HUES48 (cell line): ENCODE data around the gene TEC.

Source experiments
- H3K27ac ChIP-seq: one replicate; pipeline ENCODE4 v1.7.0; 2013; ENCODE audit warnings: low read depth, low read length, inconsistent platforms
- H3K27me3 ChIP-seq: 2 replicates; pipeline ENCODE4 v1.6.1; 2013; ENCODE audit warnings: mild to moderate bottlenecking, low read length; ENCODE audit not compliant: control insufficient read depth, insufficient read depth
- H3K36me3 ChIP-seq: 2 replicates; pipeline ENCODE4 v1.6.1; 2013; ENCODE audit warnings: low read length; ENCODE audit not compliant: control insufficient read depth, insufficient read depth
- H3K4me1 ChIP-seq: 2 replicates; pipeline ENCODE4 v1.6.1; 2013; ENCODE audit warnings: mild to moderate bottlenecking, low read length; ENCODE audit not compliant: control insufficient read depth, insufficient read depth
- H3K4me3 ChIP-seq: 2 replicates; pipeline ENCODE4 v1.5.1; 2013; ENCODE audit warnings: mild to moderate bottlenecking, low read depth, low read length
- H3K9ac ChIP-seq: 2 replicates; pipeline ENCODE4 v1.6.1; 2013; ENCODE audit warnings: mild to moderate bottlenecking, low read depth, low read length, moderate library complexity
- H3K9me3 ChIP-seq: 2 replicates; pipeline ENCODE4 v1.6.1; 2013; ENCODE audit warnings: low read length; ENCODE audit not compliant: control insufficient read depth, insufficient read depth

The TEC gene

DNA sequence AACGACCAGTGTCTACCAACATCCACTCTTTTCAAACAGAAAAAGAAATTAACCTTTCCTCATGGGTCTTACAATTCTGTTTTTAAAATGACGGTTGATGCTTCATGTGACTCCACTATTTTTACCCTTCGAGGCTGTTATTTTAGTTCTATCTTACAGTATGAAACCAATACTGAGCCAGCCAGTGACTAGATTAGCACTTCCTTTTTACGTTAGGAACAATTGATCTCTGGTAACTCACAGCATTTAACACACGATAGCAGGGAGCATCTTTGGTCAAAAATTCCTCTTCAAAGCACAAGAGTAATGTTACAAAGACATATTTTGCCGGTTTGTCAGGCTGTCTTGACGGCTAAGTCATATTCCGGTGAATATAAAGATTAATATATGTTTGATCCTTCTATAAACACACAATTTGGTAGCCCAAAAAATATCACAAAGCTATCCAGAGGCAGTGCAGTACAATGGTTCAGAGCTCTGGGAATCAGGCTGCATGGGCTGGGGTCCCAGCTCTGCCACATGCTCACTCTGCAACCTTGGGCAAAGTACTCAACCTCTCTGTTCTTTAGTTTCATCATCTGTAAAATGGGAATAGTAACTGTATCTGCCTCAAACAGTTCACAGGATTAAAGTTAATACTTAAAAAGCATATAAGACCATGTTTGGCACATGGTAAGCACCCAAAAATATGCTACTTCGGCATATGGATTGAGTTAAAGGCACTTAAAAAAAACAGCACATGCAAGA is 72.7 kb downstream of the TEC start:
- Histone ChIP-seq H3K27me3 (no peaks in the 10 kb centered on the region), H3K27ac (no peak overlapping the region), H3K4me3 (no peak overlapping the region), H3K9me3 (no peaks in the 10 kb centered on the region), H3K4me1 (peaks cover 9% of the 10 kb centered on the region; the same call in 1 of the 2 replicates), H3K9ac (no peak overlapping the region), H3K36me3 (no peaks in the 10 kb centered on the region)

DNA sequence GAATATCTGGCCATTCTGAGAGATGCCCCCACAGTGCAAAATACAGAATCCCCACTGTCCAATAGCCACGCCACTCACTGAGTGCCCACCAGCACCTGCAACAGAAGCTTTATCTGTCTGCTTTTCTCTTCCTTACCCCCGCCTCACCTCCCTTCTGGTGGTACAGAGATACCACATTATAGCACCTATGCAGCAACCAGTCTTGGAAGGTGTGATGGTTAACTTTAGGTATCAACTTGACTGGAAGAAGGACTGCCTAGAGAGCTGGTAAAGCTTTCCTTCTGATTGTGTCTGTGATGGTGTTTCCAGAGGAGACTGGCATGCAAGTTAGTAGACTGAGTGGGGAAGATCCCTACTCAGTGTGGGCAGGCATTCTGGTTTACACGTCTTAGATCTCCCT is 73.8 kb downstream of the TEC start:
- Histone ChIP-seq H3K27me3 (no peaks in the 10 kb centered on the region), H3K4me3 (no peak overlapping the region), H3K9ac (no peak overlapping the region), H3K9me3 (no peaks in the 10 kb centered on the region), H3K4me1 (peaks cover 9% of the 10 kb centered on the region; the same call in 1 of the 2 replicates), H3K27ac (no peak overlapping the region), H3K36me3 (no peaks in the 10 kb centered on the region)

DNA sequence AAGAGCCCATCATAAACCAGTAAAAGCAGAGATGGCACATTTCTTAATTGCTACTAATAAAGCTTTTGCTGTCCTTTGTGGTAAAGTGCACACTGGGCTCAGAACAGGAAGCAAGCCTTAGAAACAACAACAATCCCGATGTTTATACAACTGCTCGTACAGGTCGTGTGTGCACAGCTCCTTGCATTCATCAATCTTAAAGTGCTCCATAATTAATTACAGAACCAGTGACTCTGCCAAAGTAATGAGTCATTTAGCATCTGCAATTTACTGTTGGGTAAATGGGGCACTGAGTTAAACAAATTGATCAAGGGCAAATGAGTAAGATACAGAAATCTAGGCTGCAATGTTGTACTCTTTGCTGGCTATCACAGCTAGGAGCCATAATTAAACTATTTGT is 74.3 kb downstream of the TEC start:
- Histone ChIP-seq H3K27ac (no peak overlapping the region), H3K36me3 (no peaks in the 10 kb centered on the region), H3K9me3 (no peaks in the 10 kb centered on the region), H3K4me3 (no peak overlapping the region), H3K9ac (no peak overlapping the region), H3K27me3 (no peaks in the 10 kb centered on the region), H3K4me1 (peaks cover 9% of the 10 kb centered on the region; the same call in 1 of the 2 replicates)

DNA sequence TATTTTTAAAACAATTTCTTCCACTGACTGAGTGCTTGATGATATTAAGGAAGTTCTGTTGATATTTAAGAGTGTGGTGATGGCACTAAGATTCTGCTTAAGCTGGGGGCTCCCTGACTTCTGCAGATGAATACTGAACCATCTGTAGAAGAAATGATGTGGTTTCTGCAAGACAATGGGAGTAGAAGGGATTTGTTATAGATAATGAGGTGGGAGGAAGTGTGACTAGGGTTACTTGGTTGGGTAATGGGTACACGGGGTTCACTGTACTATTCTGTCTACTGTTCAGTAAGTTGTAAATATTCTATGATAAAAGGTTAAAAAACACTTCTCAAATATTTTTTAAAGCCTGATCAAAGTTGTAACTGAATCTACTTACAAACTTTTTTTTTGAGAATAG is 74.7 kb downstream of the TEC start:
- Histone ChIP-seq H3K9me3 (no peaks in the 10 kb centered on the region), H3K4me1 (peaks cover 9% of the 10 kb centered on the region; the same call in 1 of the 2 replicates), H3K27ac (no peak overlapping the region), H3K4me3 (no peak overlapping the region), H3K27me3 (no peaks in the 10 kb centered on the region), H3K9ac (no peak overlapping the region), H3K36me3 (no peaks in the 10 kb centered on the region)

DNA sequence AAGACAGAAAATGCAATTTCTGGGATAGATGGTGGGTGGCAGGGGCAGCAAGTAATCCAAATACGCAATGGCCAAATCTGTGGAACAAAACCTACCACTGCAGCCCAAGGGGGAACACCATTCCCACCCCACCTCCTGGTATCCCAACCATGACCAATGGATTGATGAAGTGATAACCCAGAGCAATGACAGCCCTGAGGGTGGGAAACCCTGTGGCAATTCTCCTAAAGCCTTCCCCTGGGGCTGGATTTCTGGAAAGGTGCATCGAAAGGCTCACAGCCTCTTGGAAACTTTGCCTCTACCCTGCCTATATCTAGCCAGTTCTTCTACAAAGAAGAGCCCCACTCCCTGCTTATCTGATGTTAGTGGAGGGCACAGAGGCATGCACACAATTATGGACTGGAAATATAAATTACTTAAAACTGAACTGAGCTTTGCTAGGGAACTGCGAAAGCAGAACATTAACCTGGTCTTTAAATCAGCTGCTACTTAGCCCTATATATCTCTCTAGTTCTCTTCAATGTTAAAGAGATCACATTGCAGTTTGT is 75.6 kb downstream of the TEC start:
- H3K4me3 ChIP-seq = no peak overlapping the region
- no peaks in the 10 kb centered on the region for H3K9me3 ChIP-seq
- H3K27me3 ChIP-seq = no peaks in the 10 kb centered on the region
- no peaks in the 10 kb centered on the region for H3K36me3 ChIP-seq
- peaks cover 9% of the 10 kb centered on the region; the same call in 1 of the 2 replicates for H3K4me1 ChIP-seq
- no peak overlapping the region for H3K27ac ChIP-seq
- no peak overlapping the region for H3K9ac ChIP-seq

DNA sequence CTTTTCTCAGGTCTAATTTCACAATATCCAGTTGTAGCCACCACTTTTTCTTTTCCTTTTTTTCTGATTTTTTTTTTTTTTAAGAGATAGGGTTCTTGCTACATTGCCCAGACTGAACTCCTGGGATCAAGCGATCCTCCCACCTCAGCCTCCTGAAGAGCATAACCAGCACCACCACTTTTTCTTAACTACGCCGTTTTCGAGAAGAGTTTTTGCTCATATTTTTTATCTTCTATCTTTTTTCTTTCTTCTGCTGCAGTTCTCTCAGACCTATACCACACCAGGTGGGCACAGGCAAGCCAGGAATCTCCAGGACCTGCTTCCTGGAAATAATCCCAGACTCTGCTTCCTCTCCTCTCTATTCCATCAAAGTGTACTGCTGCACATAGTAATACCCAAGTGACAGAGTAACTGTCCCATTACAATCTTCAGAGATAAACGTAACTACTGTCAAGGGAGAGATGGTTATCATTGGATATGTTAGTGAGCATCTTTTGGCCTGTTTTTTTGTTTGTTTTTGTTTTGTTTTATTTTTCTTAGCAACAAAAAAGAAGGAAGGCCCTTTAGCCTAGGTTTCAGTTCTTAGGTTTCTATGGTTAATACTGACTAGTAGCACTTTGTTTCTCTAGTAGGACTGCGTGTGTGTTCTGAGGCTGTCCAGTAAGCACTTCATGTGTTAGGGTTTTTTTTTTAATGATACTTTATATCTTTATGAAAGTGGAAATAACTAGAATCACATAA is 76.4 kb downstream of the TEC start:
- Histone ChIP-seq H3K4me3 (no peak overlapping the region), H3K27ac (no peak overlapping the region), H3K9me3 (no peaks in the 10 kb centered on the region), H3K9ac (no peak overlapping the region), H3K4me1 (peaks cover 9% of the 10 kb centered on the region; the same call in 1 of the 2 replicates), H3K36me3 (no peaks in the 10 kb centered on the region), H3K27me3 (no peaks in the 10 kb centered on the region)

DNA sequence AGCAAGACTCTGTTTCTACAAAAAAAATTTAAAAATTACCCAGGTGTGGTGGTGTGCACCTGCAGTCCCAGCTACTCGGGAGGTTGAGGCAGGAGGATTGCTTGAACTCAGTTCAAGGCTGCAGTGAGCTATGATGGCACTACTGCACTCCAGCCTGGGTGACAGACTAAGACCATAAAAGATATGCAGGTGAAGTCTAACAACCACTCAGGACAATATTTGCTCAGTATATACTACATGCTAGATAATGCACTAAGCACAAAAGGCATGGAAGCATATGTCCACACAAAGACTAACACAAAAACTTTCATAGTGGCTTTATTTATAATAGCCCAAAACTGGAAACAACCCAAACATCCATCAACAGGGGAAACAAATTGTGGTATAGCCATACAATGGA is 77.9 kb downstream of the TEC start:
- Histone ChIP-seq H3K27me3 (no peaks in the 10 kb centered on the region), H3K4me1 (peaks cover 9% of the 10 kb centered on the region; the same call in 1 of the 2 replicates), H3K9me3 (no peaks in the 10 kb centered on the region), H3K9ac (no peak overlapping the region), H3K36me3 (no peaks in the 10 kb centered on the region), H3K4me3 (no peak overlapping the region), H3K27ac (no peak overlapping the region)

DNA sequence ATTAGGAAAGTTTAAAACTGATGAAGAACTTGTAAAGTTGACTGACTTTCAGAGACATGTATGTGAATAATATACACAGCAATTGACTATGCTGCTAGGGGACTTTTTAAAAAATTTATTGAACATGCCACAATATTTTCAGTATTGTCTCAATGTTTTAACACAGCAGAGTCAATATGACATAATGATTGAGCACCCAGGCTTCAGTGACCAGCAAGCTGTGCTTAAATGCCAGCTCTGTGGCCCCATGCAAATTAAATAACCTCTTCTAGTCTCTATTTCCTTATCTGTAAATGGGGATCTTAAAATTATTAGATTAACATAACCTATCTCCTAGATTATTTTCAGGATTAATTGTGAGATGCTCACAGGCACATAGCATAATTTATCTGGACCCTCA is 78.8 kb downstream of the TEC start:
- Histone ChIP-seq H3K4me3 (no peak overlapping the region), H3K4me1 (peaks cover 9% of the 10 kb centered on the region; the same call in 1 of the 2 replicates), H3K9me3 (no peaks in the 10 kb centered on the region), H3K27me3 (no peaks in the 10 kb centered on the region), H3K9ac (no peak overlapping the region), H3K36me3 (no peaks in the 10 kb centered on the region), H3K27ac (no peak overlapping the region)

DNA sequence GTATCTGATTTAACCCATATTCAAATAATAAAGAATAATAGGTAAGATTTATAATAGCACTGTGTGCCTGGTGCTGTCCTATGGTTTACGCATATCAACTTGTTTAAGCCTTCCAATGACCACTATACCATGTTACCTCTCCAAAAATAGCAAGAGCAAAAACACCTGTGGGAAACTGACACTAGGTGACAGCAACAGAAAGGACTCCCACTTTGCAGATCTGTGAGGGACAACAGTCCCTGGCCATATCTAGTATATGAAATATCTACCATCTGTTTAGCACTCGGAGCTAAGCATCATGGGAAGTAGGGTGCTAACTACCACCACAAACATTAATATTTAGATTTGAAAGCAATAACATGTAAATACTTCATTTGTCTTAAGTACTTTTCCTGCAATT is 79.9 kb downstream of the TEC start:
- Histone ChIP-seq H3K9me3 (no peaks in the 10 kb centered on the region), H3K27me3 (no peaks in the 10 kb centered on the region), H3K4me3 (no peak overlapping the region), H3K4me1 (0 out of 2 replicates have a peak, but pooled peaks cover 3% of the 10 kb centered on the region), H3K27ac (no peak overlapping the region), H3K9ac (no peak overlapping the region), H3K36me3 (no peaks in the 10 kb centered on the region)

DNA sequence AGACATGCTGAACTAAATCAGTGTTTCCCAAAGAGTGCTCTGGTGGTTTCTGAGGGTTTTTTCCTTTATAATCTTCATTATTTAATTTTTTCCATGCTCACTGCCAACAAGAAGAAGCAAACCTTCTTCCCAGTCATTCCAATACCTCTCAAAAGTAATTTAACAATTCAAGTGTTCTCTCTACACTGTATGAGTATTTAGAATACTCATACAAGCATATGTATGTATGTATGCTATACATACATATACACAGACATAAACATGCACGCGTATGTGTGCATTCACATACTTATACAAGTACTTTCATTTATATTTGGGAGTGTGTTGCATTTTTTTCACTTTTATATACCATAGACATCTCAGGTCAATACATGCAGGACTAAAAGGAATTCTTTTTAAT is 81.2 kb downstream of the TEC start:
- H3K36me3 ChIP-seq = no peaks in the 10 kb centered on the region
- H3K27ac ChIP-seq = no peak overlapping the region
- no peak overlapping the region for H3K4me3 ChIP-seq
- no peaks in the 10 kb centered on the region for H3K9me3 ChIP-seq
- H3K9ac ChIP-seq = no peak overlapping the region
- no peaks in the 10 kb centered on the region for H3K27me3 ChIP-seq
- no peaks in the 10 kb centered on the region for H3K4me1 ChIP-seq

DNA sequence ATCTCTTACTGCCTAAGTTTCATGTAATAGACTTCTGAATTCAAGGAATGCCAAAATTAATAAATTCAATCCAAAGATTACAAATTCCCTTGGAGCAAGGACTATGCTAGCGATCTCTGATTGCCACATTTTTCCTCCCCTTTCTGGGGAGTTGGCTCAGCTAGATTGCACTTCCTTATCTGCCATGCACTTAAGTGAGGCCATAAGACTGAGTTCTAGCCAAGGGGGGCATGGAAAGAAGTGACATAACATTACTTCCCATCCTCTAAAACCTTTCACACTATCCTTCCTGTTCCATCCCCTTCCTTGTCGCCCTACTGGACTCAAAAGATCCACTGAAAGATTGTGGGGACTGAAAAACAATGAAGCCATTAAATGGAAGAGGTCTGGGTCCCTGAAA is 81.8 kb downstream of the TEC start:
- Histone ChIP-seq H3K9me3 (no peaks in the 10 kb centered on the region), H3K4me1 (no peaks in the 10 kb centered on the region), H3K27ac (no peak overlapping the region), H3K27me3 (no peaks in the 10 kb centered on the region), H3K4me3 (no peak overlapping the region), H3K36me3 (no peaks in the 10 kb centered on the region), H3K9ac (no peak overlapping the region)
